A673 (cell line): ENCODE measurements around the gene COL5A1. TPM values are rescaled to one million over a fixed set of nuclear protein-coding genes. Genes with fewer than 3 reads are reported as not detected.

ENCODE experiments used
- BruUV-seq: library from RNA; stranded (reverse); fragments of 400-500 nt; replicated peaks from 2 replicates; lab custom pipeline; 2021; lab: Mats Ljungman, UMichigan
- CTCF ChIA-PET: fragments of 300-600 bp; sonication (Branson Sonifier 250); formaldehyde crosslinking; loops from one replicate; lab custom pipeline; 2022; ENCODE audit warnings: antibody characterized with exemption; lab: Charles Lee
- POLR2A ChIA-PET: fragments of 300-600 bp; sonication (Branson Sonifier 250); formaldehyde crosslinking; loops from one replicate; lab custom pipeline; 2022; ENCODE audit warnings: antibody characterized with exemption; ENCODE audit not compliant: low non-redundant PET; lab: Charles Lee
- DNase-seq: peaks from one replicate; pipeline ENCODE4 v3.0.0-alpha.2; 2015; ENCODE audit warnings: low spot score
- H3K27ac ChIP-seq: fragments of 200-600 bp; sonication (generic); 2 replicates; pipeline ENCODE4 v1.5.1; 2016; ENCODE audit warnings: mixed run types, low read depth, mild to moderate bottlenecking, mixed read lengths, antibody characterized with exemption, low read length; ENCODE audit not compliant: poor library complexity, severe bottlenecking
- H3K27me3 ChIP-seq: fragments of 200-600 bp; sonication (generic); replicated peaks from 2 replicates; pipeline ENCODE4 v1.6.1; 2017; ENCODE audit warnings: mixed run types, low read depth, mild to moderate bottlenecking, mixed read lengths, antibody characterized with exemption, low read length; ENCODE audit not compliant: insufficient read depth, poor library complexity
- H3K36me3 ChIP-seq: fragments of 200-600 bp; sonication (generic); 2 replicates; pipeline ENCODE4 v1.6.1; 2016; ENCODE audit warnings: mixed run types, mild to moderate bottlenecking, mixed read lengths, antibody characterized with exemption, low read length; ENCODE audit not compliant: insufficient read depth, poor library complexity, severe bottlenecking
- H3K4me1 ChIP-seq: fragments of 200-600 bp; sonication (generic); 2 replicates; pipeline ENCODE4 v1.6.1; 2017; ENCODE audit warnings: mixed run types, mild to moderate bottlenecking, mixed read lengths, antibody characterized with exemption, low read length; ENCODE audit not compliant: insufficient read depth, poor library complexity, severe bottlenecking
- H3K4me3 ChIP-seq: fragments of 200-600 bp; sonication (generic); 2 replicates; pipeline ENCODE4 v1.5.1; 2016; ENCODE audit warnings: low read depth, mixed run types, mild to moderate bottlenecking, mixed read lengths, low read length; ENCODE audit not compliant: poor library complexity, severe bottlenecking
- H3K9me3 ChIP-seq: fragments of 200-600 bp; sonication (generic); 2 replicates; pipeline ENCODE4 v1.6.1; 2016; ENCODE audit warnings: mixed run types, low read depth, mild to moderate bottlenecking, mixed read lengths, antibody characterized with exemption, low read length; ENCODE audit not compliant: poor library complexity, severe bottlenecking
- EZH2 ChIP-seq: fragments of 200-600 bp; sonication (generic); IDR thresholded peaks from 2 replicates; pipeline ENCODE4 v1.6.1; 2017; ENCODE audit warnings: borderline replicate concordance, low read depth, mild to moderate bottlenecking, mixed read lengths, antibody characterized with exemption, low read length; ENCODE audit not compliant: poor library complexity, severe bottlenecking
- intact Hi-C: fragments of 100-400 bp; cut with micrococcal nuclease; formaldehyde crosslinking; loops from one replicate; pipeline ENCODE4 v1.10.0; 2022; ENCODE audit not compliant: unreplicated experiment
- total RNA-seq: library from RNA; stranded (reverse); gene quantifications from 2 replicates; pipeline ENCODE4 v1.2.3, GENCODE V29; 2021
- TF ChIP-seq, protein P1 (sequence below): fragments of 300-800, 200-600 bp; sonication (generic); conservative IDR thresholded peaks from 2 replicates; pipeline ENCODE4 v1.5.1; 2017; ENCODE audit warnings: low read depth, mild to moderate bottlenecking, antibody characterized with exemption, low read length, moderate library complexity, mixed read lengths

COL5A1 gene
- total RNA-seq, 1 experiment from 2014 or later: 33.6 TPM

DNA sequence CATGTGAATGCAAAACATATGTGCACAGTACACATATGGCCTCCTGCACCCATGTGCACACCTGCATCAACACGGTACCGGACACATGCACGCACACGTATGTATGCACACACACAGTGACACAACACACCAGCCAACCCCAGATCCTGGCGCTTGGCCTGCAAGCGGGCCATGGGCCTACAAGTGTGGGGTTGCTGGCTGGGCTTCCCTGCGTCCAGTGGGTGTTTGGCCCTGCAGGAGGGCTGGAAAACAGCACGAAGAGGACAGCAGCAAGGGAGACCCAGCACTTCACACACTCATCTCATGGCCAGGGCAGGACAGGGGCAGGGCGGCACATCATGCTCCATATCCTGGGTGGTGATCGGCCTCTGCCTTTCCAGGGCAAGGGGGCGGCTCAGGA lies 77.7 kb downstream of the COL5A1 start:
- TF ChIP-seq, protein P1, sequence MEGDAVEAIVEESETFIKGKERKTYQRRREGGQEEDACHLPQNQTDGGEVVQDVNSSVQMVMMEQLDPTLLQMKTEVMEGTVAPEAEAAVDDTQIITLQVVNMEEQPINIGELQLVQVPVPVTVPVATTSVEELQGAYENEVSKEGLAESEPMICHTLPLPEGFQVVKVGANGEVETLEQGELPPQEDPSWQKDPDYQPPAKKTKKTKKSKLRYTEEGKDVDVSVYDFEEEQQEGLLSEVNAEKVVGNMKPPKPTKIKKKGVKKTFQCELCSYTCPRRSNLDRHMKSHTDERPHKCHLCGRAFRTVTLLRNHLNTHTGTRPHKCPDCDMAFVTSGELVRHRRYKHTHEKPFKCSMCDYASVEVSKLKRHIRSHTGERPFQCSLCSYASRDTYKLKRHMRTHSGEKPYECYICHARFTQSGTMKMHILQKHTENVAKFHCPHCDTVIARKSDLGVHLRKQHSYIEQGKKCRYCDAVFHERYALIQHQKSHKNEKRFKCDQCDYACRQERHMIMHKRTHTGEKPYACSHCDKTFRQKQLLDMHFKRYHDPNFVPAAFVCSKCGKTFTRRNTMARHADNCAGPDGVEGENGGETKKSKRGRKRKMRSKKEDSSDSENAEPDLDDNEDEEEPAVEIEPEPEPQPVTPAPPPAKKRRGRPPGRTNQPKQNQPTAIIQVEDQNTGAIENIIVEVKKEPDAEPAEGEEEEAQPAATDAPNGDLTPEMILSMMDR: no peak
- no peak for TF ChIP-seq EZH2
- H3K4me1 ChIP-seq: no peaks in the 10 kb centered on the region
- no peaks in the 10 kb centered on the region for H3K9me3 ChIP-seq
- DNase-seq: no peak
- no peaks in the 10 kb centered on the region for H3K27me3 ChIP-seq
- no peaks in the 10 kb centered on the region for H3K36me3 ChIP-seq
- H3K4me3 ChIP-seq: no peak overlapping the region
- CTCF ChIA-PET: no interaction called here
- no peak overlapping the region for H3K27ac ChIP-seq
- no TSS peak for BruUV-seq
- intact Hi-C loops: no loop called here
- POLR2A ChIA-PET: no interaction called here

DNA sequence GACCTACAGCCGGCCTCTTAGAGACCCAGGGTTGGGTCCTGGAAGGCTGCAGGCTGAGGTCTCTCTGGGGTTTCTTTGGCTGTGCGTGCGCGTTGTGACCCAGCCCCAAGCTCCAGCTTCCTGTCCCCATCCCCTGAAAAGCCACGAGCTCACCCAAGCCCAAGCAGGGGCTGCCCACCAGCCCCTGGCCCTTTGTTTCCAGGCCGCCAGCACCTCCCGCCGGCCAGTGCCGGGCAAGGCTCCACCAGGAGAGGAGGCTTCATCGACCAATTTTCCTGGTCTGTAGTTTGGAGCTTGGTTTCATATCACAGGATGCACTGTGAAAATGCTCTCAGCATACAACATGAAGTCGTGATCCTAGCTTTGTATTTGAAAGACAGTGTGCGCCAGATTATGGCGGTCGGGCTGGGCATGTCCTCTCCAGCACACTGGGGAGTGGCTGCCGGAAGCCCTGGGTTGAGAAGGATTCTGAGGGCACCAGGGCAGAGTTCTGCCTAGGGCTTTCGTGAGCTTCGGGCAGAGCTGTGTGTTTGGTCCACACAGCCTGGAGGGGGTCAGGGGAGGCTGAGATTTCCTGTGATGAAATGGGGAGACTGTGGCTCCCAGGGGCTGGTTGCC lies 78.6 kb downstream of the COL5A1 start:
- BruUV-seq: no TSS peak
- DNase-seq: no peak
- Histone ChIP-seq H3K4me1 (no peaks in the 10 kb centered on the region), H3K27ac (no peak overlapping the region), H3K27me3 (no peaks in the 10 kb centered on the region), H3K36me3 (no peaks in the 10 kb centered on the region), H3K9me3 (no peaks in the 10 kb centered on the region), H3K4me3 (no peak overlapping the region)
- TF ChIP-seq, protein P1: no peak
- no peak for TF ChIP-seq EZH2
- ChIA-PET POLR2A (no interaction called here), CTCF (no interaction called here)
- intact Hi-C loops: no loop called here

DNA sequence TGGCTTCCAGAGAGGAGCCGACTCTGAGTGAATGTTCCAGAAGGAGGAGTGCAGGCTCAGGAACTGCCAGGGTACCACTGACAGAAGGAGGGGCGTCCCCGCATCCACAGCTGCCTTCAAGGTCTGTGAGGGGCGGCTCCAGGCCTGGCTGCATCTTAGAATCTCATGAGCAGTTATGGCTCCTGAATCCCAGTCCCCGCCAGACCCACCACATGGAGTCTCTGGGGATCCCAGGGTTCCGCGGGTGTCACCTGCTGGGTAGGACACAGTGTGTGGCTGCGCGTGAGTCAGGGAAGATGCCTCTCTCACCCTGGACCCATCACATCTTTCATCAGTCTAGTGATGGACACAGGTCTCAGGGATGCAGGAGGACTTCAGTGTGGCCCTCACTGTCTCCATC lies 79.2 kb downstream of the COL5A1 start:
- no peak for TF ChIP-seq EZH2
- TF ChIP-seq, protein P1: no peak
- no peak overlapping the region for H3K27ac ChIP-seq
- no peaks in the 10 kb centered on the region for H3K36me3 ChIP-seq
- no TSS peak for BruUV-seq
- no peaks in the 10 kb centered on the region for H3K27me3 ChIP-seq
- no peaks in the 10 kb centered on the region for H3K9me3 ChIP-seq
- no peak overlapping the region for H3K4me3 ChIP-seq
- intact Hi-C loops: no loop called here
- CTCF ChIA-PET: no interaction called here
- no peaks in the 10 kb centered on the region for H3K4me1 ChIP-seq
- POLR2A ChIA-PET: no interaction called here
- DNase-seq: no peak
